C4-2B (cell line): Measurements from ENCODE around the gene FAM228B.

ENCODE experiments used
- H3K27ac ChIP-seq: fragments of 450-650 bp; 2 replicates; pipeline ENCODE4 v1.5.1; 2017
- ZFX ChIP-seq: fragments of 450-650 bp; IDR thresholded peaks from 2 replicates; pipeline ENCODE4 v1.6.1; 2017
- TF ChIP-seq, protein P1 (sequence below): fragments of 450-650 bp; conservative IDR thresholded peaks from 2 replicates; pipeline ENCODE4 v1.5.1; 2017; ENCODE audit warnings: mild to moderate bottlenecking

FAM228B gene

DNA sequence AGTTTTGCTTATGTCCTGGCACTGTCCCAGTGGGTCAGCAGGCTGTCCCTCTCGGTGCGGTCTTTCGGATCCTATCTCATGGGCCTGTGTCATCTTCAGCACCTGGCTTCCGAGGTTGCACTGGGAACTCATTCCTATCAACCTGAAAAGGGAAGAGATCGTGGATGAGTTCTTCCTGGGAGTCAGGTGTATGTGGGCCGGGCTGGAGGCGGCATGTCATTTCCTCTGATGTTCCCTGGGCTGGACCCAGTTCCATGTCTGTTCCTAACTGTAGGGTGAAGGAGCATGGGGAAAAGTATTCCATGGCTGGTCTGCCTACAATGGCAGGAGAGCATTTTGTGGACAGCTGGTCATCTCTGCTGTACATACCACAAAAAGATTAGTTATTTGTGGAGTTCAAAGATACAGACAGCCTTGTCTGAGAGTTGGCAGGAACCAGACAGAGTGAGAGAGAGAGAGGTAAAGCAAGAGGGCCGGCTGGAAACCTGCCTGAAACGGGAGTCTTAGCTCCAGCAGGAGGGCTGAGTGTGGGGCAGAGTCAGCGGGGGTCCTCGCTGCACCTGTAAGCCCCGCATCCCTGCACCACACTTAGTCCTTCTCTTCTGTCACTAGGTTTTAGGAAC is 76.8 kb downstream of the FAM228B start:
- no peak overlapping the region for H3K27ac ChIP-seq
- TF ChIP-seq ZFX = no peak
- TF ChIP-seq, protein P1, sequence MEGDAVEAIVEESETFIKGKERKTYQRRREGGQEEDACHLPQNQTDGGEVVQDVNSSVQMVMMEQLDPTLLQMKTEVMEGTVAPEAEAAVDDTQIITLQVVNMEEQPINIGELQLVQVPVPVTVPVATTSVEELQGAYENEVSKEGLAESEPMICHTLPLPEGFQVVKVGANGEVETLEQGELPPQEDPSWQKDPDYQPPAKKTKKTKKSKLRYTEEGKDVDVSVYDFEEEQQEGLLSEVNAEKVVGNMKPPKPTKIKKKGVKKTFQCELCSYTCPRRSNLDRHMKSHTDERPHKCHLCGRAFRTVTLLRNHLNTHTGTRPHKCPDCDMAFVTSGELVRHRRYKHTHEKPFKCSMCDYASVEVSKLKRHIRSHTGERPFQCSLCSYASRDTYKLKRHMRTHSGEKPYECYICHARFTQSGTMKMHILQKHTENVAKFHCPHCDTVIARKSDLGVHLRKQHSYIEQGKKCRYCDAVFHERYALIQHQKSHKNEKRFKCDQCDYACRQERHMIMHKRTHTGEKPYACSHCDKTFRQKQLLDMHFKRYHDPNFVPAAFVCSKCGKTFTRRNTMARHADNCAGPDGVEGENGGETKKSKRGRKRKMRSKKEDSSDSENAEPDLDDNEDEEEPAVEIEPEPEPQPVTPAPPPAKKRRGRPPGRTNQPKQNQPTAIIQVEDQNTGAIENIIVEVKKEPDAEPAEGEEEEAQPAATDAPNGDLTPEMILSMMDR = no peak

DNA sequence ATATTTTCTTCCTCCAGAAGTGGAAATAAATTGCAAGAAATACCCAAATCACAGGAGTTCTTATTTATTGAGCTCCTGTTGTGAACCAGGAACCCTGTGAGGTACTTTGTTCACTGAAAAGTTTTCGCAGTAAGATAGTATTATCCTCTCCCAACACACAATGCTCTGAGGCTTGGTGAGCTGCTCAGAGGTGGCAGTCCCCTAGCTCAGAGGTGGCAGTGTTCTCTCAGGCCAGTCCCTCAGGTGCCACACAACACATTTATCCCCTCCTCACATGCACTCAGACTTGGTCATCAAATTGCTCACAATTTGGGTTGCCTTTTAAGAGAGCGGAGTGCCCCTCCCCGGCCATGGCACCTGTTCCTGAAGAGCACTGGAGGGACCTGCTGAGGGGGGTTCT is 77.5 kb downstream of the FAM228B start:
- TF ChIP-seq, protein P1 = no peak
- no peak for TF ChIP-seq ZFX
- no peak overlapping the region for H3K27ac ChIP-seq

DNA sequence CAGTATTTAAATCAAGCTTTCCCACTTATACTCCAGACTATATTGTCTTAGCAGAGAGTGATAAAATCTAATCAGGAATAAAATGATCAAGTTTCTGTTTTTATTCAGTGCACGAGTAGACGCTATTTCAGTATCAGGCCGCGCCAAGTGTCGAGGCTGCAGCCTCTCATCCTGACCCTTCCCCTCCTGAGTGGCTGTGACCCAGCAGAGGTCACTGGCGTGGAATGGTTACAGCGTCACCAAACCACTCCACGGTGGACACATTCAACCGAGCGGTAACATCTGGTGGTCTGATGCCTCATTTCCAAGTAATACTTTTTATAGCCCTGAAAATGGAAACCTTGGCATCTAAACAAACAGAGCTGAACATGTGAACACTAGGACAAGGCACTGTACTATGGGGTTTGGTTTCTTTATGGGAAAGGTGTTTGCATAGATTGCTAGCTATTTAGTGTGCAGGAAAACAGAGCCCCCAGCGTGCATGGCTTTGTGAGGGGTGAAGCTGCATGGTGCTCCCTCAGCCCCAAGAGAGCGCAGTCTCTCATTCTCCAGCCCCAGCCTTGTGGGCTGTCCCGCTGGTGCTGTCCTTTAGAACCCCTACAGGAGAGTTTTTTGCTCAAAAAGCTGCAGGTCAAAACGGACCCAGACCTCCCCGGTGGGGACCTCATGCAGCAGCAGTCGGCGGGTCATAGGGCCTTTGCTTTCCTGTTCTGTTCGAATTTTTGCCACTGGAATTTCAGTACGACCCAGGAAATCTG is 79.9 kb downstream of the FAM228B start:
- H3K27ac ChIP-seq = no peak overlapping the region
- no peak for TF ChIP-seq ZFX
- TF ChIP-seq, protein P1 = no peak

DNA sequence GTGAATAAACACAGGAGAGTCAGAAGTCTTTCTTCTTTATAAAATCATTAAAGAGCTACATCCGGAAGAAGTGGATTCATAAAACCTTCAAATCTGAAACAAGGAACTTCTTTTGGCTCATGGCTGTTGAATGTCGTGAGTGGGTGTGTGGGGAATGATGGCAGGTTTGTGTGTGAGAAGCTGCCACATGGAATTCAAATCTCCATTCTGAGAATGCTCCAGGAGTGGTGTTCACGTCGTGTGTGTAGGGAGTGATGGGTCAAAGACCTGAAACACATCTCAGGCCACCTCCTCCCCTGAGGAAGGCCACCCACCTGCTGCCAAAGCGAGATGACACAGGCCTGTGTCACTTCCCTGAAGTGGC is 80.5 kb downstream of the FAM228B start:
- TF ChIP-seq ZFX = no peak
- TF ChIP-seq, protein P1 = no peak
- no peak overlapping the region for H3K27ac ChIP-seq

DNA sequence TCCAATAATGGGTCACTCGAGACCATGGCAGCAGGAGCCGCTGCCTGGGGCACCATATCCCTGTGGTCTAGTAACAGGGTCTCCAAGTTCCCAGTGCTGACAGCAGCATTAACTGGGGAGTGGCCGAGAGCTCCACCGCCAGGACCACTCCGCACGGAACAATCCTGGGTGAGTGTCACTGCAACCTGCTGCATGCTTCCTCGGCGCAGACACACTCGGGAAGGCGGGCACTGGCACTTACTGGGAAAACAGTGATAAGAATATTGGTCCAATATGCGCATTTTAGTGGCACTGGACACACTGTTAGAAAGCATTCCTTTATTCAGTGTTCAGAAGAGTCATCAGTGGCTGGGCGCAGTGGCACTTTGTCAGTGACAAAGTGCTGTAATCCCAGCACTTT is 81.2 kb downstream of the FAM228B start:
- TF ChIP-seq, protein P1 = no peak
- no peak for TF ChIP-seq ZFX
- H3K27ac ChIP-seq = no peak overlapping the region

DNA sequence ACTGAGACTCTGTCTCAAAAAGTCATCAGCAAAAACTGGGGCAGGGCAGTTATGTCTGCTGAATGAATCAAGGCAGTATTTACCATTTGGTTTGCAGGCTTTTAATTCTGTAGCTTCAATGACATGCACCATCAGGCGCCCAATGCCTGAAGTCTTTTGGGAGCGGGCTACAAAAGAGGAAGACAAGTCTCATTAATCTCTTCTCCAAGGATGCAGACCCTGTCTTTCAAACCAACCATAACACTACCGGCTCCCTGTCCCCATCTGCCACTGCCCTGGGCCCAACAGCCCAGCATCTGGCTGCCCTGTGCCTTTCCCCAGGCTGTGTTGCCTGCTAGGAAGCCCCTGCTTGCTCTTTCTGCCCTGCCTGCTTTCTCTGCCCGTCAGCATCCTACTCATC is 81.9 kb downstream of the FAM228B start:
- no peak for TF ChIP-seq ZFX
- TF ChIP-seq, protein P1 = no peak
- H3K27ac ChIP-seq = no peak overlapping the region

DNA sequence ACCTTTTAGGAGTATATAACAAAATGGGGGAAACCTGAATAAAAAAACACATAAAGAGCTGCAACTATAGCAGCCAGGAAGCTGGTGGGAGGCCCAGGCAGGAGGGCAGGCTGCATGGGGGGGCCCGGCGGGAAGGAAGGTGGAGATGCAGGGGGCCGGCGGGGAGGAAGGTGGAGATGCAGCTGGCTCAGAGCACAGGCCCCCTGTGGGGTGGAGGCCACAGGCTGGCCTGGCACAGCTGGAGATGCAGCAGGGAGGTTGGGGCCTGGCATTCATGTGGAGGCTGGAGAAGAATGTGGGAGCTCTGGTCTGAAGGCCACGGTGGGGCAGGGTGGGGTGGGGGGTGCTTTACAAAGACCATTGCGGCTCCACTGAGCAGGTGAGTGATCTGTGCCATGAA is 83.0 kb downstream of the FAM228B start:
- TF ChIP-seq, protein P1 = no peak
- no peak overlapping the region for H3K27ac ChIP-seq
